Measurements from ENCODE around the gene GINS1. TPM values are rescaled to one million over a fixed set of nuclear protein-coding genes. Genes with fewer than 3 reads are reported as not detected.

The GINS1 gene
- total and polyA plus RNA-seq, 2 donors (not counting 3 experiments of a cell fraction or from before 2014, with no cell fraction given) = 8.2 to 26.3 TPM

GRCh38 chr20:25378189-25378883 is 29.1 kb upstream of the GINS1 start:
- CTCF ChIA-PET = interaction anchor here (0.7 kb wide), 1 partner anchor 10 kb away, joined by 3 read pairs; no protein-coding TSS in a partner anchor
- no TSS peak for BruUV-seq (replicated peaks)
- POLR2A ChIA-PET = no interaction called here
- no peaks in the 10 kb centered on the region for H3K4me1 ChIP-seq (ENCODE audit: control insufficient read depth, extremely low read depth, insufficient read depth, low read length)
- no peak overlapping the region for H3K4me2 ChIP-seq (ENCODE audit: insufficient read depth, low read length)
- no peak overlapping the region for H3K4me3 ChIP-seq (replicated peaks in 1 of 3; ENCODE audit: insufficient read depth in 1 of 3, low read depth in 1 of 3, low read length in 3 of 3)
- no peaks in the 10 kb centered on the region for H3K9me3 ChIP-seq (replicated peaks; ENCODE audit: control insufficient read depth, insufficient read depth, low read length)
- no peaks in the 10 kb centered on the region for H3K27me3 ChIP-seq (ENCODE audit: control insufficient read depth in 2 of 2, insufficient read depth in 2 of 2, low read length in 2 of 2)
- H3K27ac ChIP-seq (ENCODE audit: insufficient read depth, low read depth, low read length) = no peak overlapping the region
- DNase-seq (ENCODE audit: low read depth, low spot score) (no peak), FAIRE-seq (no peak)
- no peak overlapping the region for H3K9ac ChIP-seq (replicated peaks; ENCODE audit: extremely low read depth, insufficient read depth, low read length)
- TF ChIP-seq POLR2A (IDR thresholded peaks at IDR 0.05; ENCODE audit: low read depth, low read length) = no peak
- no peak for TF ChIP-seq JUN (IDR thresholded peaks at IDR 0.05; ENCODE audit: borderline replicate concordance, insufficient read depth, insufficient read length, low read depth)
- no peak for TF ChIP-seq FOS (IDR thresholded peaks at IDR 0.05; ENCODE audit: borderline replicate concordance, insufficient read depth, low read length)
- no peak for TF ChIP-seq CTCF (IDR thresholded peaks at IDR 0.05; ENCODE audit: extremely low read depth in 1 of 2, insufficient read depth in 1 of 2, low read depth in 1 of 2, low read length in 2 of 2)
- TF ChIP-seq MAX (IDR thresholded peaks at IDR 0.05; ENCODE audit: insufficient read depth, insufficient read length) = no peak
- TF ChIP-seq MYC (IDR thresholded peaks at IDR 0.05; ENCODE audit: low read depth, low read length) = no peak
- dilution Hi-C loops (cut with MboI; ENCODE audit: extremely low pct_ligation_motif_present, low sequenced_read_pairs) (no loop called here), intact Hi-C loops (cut with micrococcal nuclease) (no loop called here)
- peaks cover 29% of the 10 kb centered on the region for H3K79me2 ChIP-seq (ENCODE audit: control insufficient read depth, insufficient read depth, low read length)
- H3K36me3 ChIP-seq (ENCODE audit: control insufficient read depth in 2 of 2, extremely low read depth in 1 of 2, insufficient read depth in 2 of 2, low read length in 2 of 2) = no peaks in the 10 kb centered on the region
- no peaks in the 10 kb centered on the region for H3K9me1 ChIP-seq (replicated peaks; ENCODE audit: control insufficient read depth, extremely low read depth, insufficient read depth, low read length)
- H2AFZ ChIP-seq (ENCODE audit: low read depth, low read length) = no peak overlapping the region
- H4K20me1 ChIP-seq (replicated peaks; ENCODE audit: control insufficient read depth, extremely low read depth, insufficient read depth, low read length) = no peaks in the 10 kb centered on the region

Measured in endothelial cell of umbilical vein (primary cell).